Smooth muscle cell (in vitro differentiated cells): ENCODE results near the gene UPF2. TPM values are rescaled to one million over a fixed set of nuclear protein-coding genes. Genes with fewer than 3 reads are reported as not detected.

ENCODE experiments used
- DNase-seq: peaks from one replicate; lab custom pipeline; 2025; ENCODE audit not compliant: unreplicated experiment; lab: John Stamatoyannopoulos, UW
- H2AFZ ChIP-seq: fragments of 200-600 bp; sonication (generic); 2 replicates; pipeline ENCODE4 v1.6.0; 2016; ENCODE audit warnings: antibody characterized with exemption, low read depth, mild to moderate bottlenecking
- H3F3A ChIP-seq: fragments of 200-600 bp; sonication (generic); 2 replicates; pipeline ENCODE4 v1.6.0; 2017; ENCODE audit warnings: antibody characterized with exemption, low read depth
- H3K27ac ChIP-seq: fragments of 200-600 bp; sonication (generic); 2 replicates; pipeline ENCODE4 v1.5.1; 2016; ENCODE audit warnings: low read depth, mild to moderate bottlenecking
- H3K27me3 ChIP-seq: fragments of 200-600 bp; sonication (generic); 2 replicates; pipeline ENCODE4 v1.6.1; 2016; ENCODE audit warnings: low read depth, mild to moderate bottlenecking
- H3K36me3 ChIP-seq: fragments of 200-600 bp; sonication (generic); 2 replicates; pipeline ENCODE4 v1.5.1; 2016; ENCODE audit warnings: low read depth
- H3K4me1 ChIP-seq: fragments of 200-600 bp; sonication (generic); 2 replicates; pipeline ENCODE4 v1.5.1; 2016; ENCODE audit warnings: low read depth
- H3K4me2 ChIP-seq: fragments of 200-600 bp; sonication (generic); 2 replicates; pipeline ENCODE4 v1.6.0; 2016; ENCODE audit warnings: mild to moderate bottlenecking
- H3K4me3 ChIP-seq: fragments of 200-600 bp; sonication (generic); 2 replicates; pipeline ENCODE4 v1.5.1; 2016; ENCODE audit warnings: mild to moderate bottlenecking
- H3K79me2 ChIP-seq: fragments of 200-600 bp; sonication (generic); 2 replicates; pipeline ENCODE4 v1.6.0; 2016; ENCODE audit warnings: low read depth, mild to moderate bottlenecking
- H3K9ac ChIP-seq: fragments of 200-600 bp; sonication (generic); 2 replicates; pipeline ENCODE4 v1.6.0; 2016; ENCODE audit warnings: low read depth
- H3K9me3 ChIP-seq: fragments of 200-600 bp; sonication (generic); replicated peaks from 2 replicates; pipeline ENCODE4 v1.5.1; 2016; ENCODE audit warnings: low read depth
- H4K20me1 ChIP-seq: fragments of 200-600 bp; sonication (generic); 2 replicates; pipeline ENCODE4 v1.6.0; 2016; ENCODE audit warnings: low read depth
- CTCF ChIP-seq: fragments of 200-600 bp; sonication (generic); IDR thresholded peaks from 2 replicates; pipeline ENCODE4 v1.5.1; 2017; ENCODE audit warnings: borderline replicate concordance, mild to moderate bottlenecking, antibody characterized with exemption; ENCODE audit not compliant: insufficient read depth, poor library complexity, severe bottlenecking
- WGBS: methylation state at CpG from one replicate; pipeline ENCODE4 v1.1.7; 2016; ENCODE audit warnings: low lambda C conversion rate; 5-methylcytosine and 5-hydroxymethylcytosine counted together
- polyA plus RNA-seq: library from polyadenylated mRNA; unstranded; fragments of >200 nt; fragmentation: Nextera tagmentation; extraction: Ambion mirVana; gene quantifications from 2 replicates; pipeline ENCODE4 v1.2.1, GENCODE V29; 2016
- total RNA-seq: library from RNA; depleted of rRNA; stranded (reverse); fragments of >200 nt; gene quantifications from 2 replicates; pipeline ENCODE4 v1.2.3, GENCODE V29; 2014

UPF2 gene
- total and polyA plus RNA-seq, 2 experiments from 2014 or later = 9.1 to 13.4 TPM

GRCh38 chr10:11908536-11908935 lies 134.1 kb downstream of the UPF2 start:
- Histone ChIP-seq H3K79me2 (no peaks in the 10 kb centered on the region), H3K36me3 (no peaks in the 10 kb centered on the region), H3K9me3 (no peaks in the 10 kb centered on the region), H3K4me2 (no peak overlapping the region), H3K27me3 (peaks cover 7% of the 10 kb centered on the region), H3K9ac (no peak overlapping the region), H3K4me3 (no peak overlapping the region), H3F3A (peaks cover under 1% of the 10 kb centered on the region), H2AFZ (no peak overlapping the region), H3K4me1 (peaks cover 6% of the 10 kb centered on the region), H4K20me1 (no peaks in the 10 kb centered on the region), H3K27ac (no peak overlapping the region)
- TF ChIP-seq CTCF = no peak
- 93% methylated on average over 10 of the region's 10 CpGs for WGBS
- no peak for DNase-seq

GRCh38 chr10:11907914-11908313 lies 134.7 kb downstream of the UPF2 start:
- TF ChIP-seq CTCF = no peak
- Histone ChIP-seq H2AFZ (no peak overlapping the region), H3K27me3 (peaks cover 7% of the 10 kb centered on the region), H3K36me3 (no peaks in the 10 kb centered on the region), H3K4me2 (no peak overlapping the region), H4K20me1 (no peaks in the 10 kb centered on the region), H3K9ac (no peak overlapping the region), H3K4me1 (peaks cover 2% of the 10 kb centered on the region), H3K4me3 (no peak overlapping the region), H3F3A (no peaks in the 10 kb centered on the region), H3K79me2 (no peaks in the 10 kb centered on the region), H3K27ac (no peak overlapping the region), H3K9me3 (no peaks in the 10 kb centered on the region)
- WGBS = 96% methylated on average over 18 of the region's 18 CpGs
- DNase-seq = no peak

GRCh38 chr10:11906714-11907113 lies 135.9 kb downstream of the UPF2 start:
- H4K20me1 ChIP-seq = no peaks in the 10 kb centered on the region
- no peak overlapping the region for H3K27ac ChIP-seq
- no peak overlapping the region for H3K4me2 ChIP-seq
- H2AFZ ChIP-seq = no peak overlapping the region
- H3K36me3 ChIP-seq = no peaks in the 10 kb centered on the region
- no peak for TF ChIP-seq CTCF
- peaks cover 3% of the 10 kb centered on the region for H3K4me1 ChIP-seq
- H3F3A ChIP-seq = no peaks in the 10 kb centered on the region
- peaks cover 7% of the 10 kb centered on the region for H3K27me3 ChIP-seq
- no peak overlapping the region for H3K9ac ChIP-seq
- WGBS = 68% methylated on average over 8 of the region's 8 CpGs
- H3K9me3 ChIP-seq = no peaks in the 10 kb centered on the region
- DNase-seq = no peak
- H3K4me3 ChIP-seq = no peak overlapping the region
- H3K79me2 ChIP-seq = no peaks in the 10 kb centered on the region

DNA sequence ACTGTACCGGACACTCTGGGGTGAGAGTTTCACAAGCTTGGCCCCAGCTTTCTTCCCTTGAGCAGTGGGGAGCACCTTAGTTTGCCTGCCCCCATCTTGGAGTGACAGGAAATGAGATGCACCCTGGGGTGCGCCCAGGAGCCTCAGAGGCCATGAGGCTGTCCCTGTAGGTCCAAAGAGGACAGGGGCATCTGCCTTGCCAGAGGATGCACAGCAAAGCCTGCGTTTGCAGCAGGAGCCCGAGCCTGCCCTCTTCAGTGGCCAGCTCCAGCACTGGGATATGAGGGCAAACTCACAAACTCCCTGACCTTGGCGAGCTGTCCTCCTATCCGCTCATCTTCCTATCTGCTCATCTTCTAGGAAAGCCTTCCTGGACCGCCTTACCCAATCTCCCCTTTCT lies 140.0 kb downstream of the UPF2 start:
- Histone ChIP-seq H3K4me3 (no peak overlapping the region), H3K4me1 (peaks cover 12% of the 10 kb centered on the region), H3K79me2 (no peaks in the 10 kb centered on the region), H4K20me1 (no peaks in the 10 kb centered on the region), H3K27me3 (no peaks in the 10 kb centered on the region), H3K27ac (no peak overlapping the region), H3F3A (no peaks in the 10 kb centered on the region), H3K9me3 (no peaks in the 10 kb centered on the region), H3K36me3 (no peaks in the 10 kb centered on the region), H2AFZ (no peak overlapping the region), H3K9ac (no peak overlapping the region), H3K4me2 (no peak overlapping the region)
- 97% methylated on average over 7 of the region's 7 CpGs for WGBS
- DNase-seq = no peak
- TF ChIP-seq CTCF = no peak
